Measurements from ENCODE around the gene EXD3.

Gene EXD3

DNA sequence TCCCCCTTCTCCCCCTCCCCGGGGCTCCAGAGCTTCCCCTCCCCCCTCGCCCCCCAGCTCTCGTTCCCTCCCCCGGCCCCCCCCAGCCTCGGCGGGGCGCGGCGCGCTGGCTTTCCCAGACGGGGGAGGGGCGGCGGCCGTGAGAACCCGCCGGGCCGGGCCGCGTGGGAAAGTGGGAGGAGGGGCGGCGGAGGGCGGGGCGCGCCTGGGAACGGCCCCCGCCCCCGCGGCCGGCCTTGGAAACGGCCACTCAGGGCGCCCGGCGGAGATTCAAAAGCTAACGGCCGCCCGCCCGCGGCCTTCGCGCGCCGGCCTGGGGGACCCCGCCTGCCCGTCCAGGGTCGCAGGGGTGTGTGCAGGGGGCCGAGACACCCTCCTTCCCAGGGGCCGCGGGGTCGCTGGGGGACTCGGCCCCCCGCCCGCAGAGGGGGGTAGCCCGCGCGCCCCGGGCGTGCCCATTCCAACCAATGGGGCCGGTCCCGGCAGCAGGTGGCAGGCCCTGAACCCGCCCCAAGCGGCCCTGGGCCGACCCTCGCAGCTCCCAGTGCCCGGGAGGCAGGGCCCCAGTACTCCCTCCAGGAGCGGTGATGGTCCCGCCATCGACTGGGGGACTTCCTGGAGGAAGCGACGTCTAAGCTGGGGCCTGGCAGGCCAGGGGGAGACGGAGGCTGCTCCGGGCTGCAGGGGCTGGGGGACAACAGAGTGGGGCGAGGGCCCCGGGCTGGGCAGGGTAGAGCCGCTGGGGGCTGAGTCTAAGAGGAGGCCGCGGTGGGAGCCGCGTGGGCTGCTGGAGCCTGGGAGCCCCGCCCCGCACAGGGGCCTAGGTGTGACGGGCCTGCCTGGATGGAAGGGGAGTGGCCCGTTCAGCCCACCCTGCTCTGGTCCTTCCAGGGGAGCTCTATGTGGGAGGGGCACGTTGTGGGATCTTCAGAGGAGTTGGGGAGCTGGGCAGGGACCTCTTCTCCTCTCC lies 106.7 kb downstream of the EXD3 start:
- peak overlapping the region; percentile 50 for H3K4me3 ChIP-seq (ENCODE audit: low read depth, low read length)
- TF ChIP-seq, protein P1, sequence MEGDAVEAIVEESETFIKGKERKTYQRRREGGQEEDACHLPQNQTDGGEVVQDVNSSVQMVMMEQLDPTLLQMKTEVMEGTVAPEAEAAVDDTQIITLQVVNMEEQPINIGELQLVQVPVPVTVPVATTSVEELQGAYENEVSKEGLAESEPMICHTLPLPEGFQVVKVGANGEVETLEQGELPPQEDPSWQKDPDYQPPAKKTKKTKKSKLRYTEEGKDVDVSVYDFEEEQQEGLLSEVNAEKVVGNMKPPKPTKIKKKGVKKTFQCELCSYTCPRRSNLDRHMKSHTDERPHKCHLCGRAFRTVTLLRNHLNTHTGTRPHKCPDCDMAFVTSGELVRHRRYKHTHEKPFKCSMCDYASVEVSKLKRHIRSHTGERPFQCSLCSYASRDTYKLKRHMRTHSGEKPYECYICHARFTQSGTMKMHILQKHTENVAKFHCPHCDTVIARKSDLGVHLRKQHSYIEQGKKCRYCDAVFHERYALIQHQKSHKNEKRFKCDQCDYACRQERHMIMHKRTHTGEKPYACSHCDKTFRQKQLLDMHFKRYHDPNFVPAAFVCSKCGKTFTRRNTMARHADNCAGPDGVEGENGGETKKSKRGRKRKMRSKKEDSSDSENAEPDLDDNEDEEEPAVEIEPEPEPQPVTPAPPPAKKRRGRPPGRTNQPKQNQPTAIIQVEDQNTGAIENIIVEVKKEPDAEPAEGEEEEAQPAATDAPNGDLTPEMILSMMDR (IDR thresholded peaks at IDR 0.05; ENCODE audit: low read depth, low read length, missing control alignments) = no peak
- DNase-seq (ENCODE audit: low read depth) = no peak

DNA sequence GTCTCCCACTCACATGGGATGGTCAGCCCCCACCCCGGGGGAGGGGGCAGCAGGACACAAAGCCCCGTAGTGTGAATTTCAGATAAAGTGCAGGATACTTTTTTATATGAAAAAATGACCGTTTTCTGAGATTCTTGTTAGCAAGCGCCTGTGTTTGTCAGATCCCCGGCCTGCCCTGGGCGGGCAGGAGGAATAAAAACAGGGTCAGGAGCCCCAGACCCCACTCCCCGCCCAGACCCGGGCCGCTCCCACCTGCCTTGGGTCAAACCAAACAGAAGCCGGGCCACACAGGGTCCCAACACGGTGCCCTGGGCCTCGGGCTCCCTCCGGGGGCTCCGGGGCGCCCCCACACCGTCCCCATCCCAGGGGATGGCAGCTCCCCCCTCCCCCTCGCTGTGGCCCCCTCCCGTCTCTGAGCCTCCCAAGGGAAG lies 107.4 kb downstream of the EXD3 start:
- DNase-seq (ENCODE audit: low read depth) = no peak
- TF ChIP-seq, protein P1 (IDR thresholded peaks at IDR 0.05; ENCODE audit: low read depth, low read length, missing control alignments) = no peak
- no peak overlapping the region for H3K4me3 ChIP-seq (ENCODE audit: low read depth, low read length)

DNA sequence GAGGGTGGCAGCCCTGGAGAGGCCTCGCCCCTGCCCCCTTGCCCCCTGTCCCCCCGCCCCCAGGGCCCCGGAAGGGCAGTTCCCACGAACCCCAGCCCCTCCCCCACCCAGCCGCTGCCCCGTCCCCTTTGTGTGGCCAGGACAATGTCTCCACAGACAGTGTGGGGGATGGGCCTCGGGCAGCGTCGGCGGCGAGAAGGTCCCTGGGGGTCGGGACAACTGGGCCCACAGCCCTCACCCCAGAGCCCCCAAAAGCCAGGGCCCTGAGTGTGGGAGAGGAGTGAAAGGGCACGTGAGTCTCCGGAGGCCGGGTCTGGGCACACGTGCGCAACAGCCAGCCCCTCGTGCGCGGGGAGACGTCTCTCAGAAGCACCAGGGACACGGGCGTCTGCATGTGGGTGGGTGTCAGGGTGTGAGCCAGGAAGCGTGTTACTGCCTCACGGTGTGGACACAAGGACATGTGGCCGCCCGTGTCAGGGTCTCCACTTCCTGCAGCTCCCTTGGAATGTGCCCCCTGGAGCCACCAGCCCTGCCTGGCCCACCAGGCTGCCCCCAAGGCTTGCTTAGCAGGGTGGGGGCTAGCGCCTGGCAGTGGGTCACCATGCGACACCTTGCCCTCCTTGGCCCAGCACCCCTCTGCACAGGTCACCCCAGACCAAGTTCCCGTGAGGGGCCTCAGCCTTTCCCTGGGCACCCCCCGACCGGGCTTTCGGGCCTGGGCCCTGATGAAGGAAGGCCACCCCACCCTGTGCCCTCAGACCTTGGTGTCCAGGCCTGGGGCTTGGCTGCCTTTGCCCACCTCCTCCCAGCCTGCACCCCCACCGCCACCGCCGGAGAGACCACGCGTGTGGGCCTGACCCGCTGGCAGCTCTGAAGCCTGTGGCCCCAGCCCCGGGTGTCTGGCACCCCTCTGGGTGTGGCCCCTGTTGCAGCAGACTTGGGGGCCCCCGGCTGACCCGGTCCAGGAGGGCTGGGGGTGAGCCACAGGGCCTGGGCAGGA lies 108.1 kb downstream of the EXD3 start:
- no peak for DNase-seq (ENCODE audit: low read depth)
- H3K4me3 ChIP-seq (ENCODE audit: low read depth, low read length) = no peak overlapping the region
- TF ChIP-seq, protein P1 (IDR thresholded peaks at IDR 0.05; ENCODE audit: low read depth, low read length, missing control alignments) = no peak

DNA sequence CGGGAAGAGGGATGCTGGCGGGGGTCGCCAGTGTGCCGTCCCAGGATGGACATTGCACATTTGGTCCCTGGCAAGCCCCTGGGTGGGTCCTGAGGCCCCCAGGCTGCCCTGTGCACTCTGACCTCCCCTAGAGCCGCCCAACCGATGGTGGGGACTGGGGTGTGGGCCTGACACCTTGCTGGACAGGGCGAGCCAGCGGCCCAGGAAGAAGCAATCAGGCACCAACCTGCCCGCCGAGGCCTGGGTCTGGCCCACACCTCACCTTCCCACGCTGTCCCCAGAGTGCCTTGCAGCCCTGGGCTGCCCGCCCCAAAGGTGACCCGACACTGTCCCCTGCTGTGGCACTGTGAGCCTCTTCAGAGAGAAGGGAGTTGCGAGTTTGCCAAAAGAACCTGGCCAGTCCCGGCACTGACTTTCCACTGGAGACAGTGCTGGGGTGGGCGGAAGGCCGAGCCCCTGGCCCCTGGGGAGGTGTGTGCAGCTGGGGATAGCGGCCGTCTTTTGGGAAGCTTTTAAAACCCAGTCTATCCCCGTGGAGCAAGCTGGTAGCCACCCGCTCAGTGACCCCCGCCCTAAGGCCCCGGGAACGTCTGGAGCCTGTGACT lies 108.9 kb downstream of the EXD3 start:
- TF ChIP-seq, protein P1 (IDR thresholded peaks at IDR 0.05; ENCODE audit: low read depth, low read length, missing control alignments) = no peak
- no peak overlapping the region for H3K4me3 ChIP-seq (ENCODE audit: low read depth, low read length)
- DNase-seq (ENCODE audit: low read depth) = no peak

DNA sequence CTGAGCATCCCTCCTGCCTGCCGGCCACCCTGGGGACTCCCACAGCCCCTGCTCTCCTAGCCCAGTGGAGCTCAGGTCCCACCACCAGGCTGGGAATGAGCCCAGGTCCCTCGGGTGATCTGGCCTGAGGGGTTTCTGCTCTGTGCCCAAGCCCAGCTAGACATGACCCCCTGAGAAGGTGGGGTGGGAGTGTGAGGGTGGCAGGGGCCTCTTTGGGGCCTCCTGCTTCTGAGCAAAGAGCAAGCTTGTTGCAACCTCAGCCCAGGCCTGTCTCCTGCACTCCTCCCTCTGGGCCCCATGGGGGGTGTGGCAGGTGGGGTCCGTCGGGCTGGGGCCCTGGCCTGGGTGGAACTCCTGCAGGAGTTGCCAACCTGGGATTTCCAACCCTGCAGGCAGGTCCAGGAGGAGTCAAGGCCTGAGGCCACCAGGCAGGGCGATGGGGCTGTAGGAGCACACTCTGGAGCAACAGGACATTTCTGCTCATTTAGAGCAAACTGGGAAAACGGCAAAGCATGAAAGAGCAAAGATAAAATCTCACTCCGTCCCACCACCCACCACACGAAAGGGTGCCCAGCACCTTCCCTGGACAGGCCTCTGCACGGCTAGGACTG lies 109.5 kb downstream of the EXD3 start:
- DNase-seq (ENCODE audit: low read depth) = no peak
- TF ChIP-seq, protein P1 (IDR thresholded peaks at IDR 0.05; ENCODE audit: low read depth, low read length, missing control alignments) = no peak
- no peak overlapping the region for H3K4me3 ChIP-seq (ENCODE audit: low read depth, low read length)

DNA sequence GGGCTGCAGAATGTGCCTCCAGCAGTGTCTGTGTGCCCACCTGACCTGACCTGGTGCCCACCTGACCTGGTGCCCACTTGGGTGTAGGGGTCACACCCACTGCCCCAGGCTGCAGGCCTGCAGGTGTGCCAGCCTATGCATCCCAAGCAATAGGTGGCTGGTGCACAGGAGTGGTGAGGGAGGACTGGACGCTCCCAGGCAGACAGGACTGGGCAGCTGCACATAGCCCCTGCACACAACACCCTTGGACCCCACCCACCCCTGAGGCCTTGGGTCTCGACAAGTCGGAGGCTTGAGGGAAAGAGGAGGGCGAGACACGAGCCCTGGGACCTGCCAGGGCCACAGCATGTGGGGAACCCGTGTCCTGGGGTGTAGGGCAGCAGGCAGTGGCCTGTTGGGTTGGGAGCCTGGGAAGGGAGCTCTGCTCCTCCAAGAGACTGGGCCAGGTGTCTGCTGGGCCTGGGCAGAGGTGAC lies 110.1 kb downstream of the EXD3 start:
- no peak overlapping the region for H3K4me3 ChIP-seq (ENCODE audit: low read depth, low read length)
- no peak for DNase-seq (ENCODE audit: low read depth)
- TF ChIP-seq, protein P1 (IDR thresholded peaks at IDR 0.05; ENCODE audit: low read depth, low read length, missing control alignments) = no peak
